Sigmoid colon (tissue), 7 donors: ENCODE data around the gene MCU. TPM values are rescaled to one million over a fixed set of nuclear protein-coding genes. Genes with fewer than 3 reads are reported as not detected.
"Not testable (repeated sequence)": the region's sequence is repeated elsewhere in the genome, so short reads cannot be mapped to it uniquely, and the experiment has no call there.

Experiments used
- DNase-seq: peaks from one replicate; pipeline ENCODE4 v3.0.0-alpha.2; 2019
- H3K27ac ChIP-seq, 4 donors: fragments of 200-600 bp; sonication (generic); one replicate each; pipeline ENCODE4 v1.5.1; 2016 to 2019; ENCODE audit warnings: mild to moderate bottlenecking in 1 of 4
- H3K27me3 ChIP-seq, 3 donors: fragments of 200-600 bp; sonication (generic); one replicate each; pipeline ENCODE4 v1.5.1; 2019; ENCODE audit warnings: mild to moderate bottlenecking in 1 of 3
- H3K36me3 ChIP-seq, 4 donors: fragments of 200-600 bp; sonication (generic); one replicate each; pipeline ENCODE4 v1.5.1; 2016 to 2019
- H3K4me1 ChIP-seq, 4 donors: fragments of 200-600 bp; sonication (generic); one replicate each; pipeline ENCODE4 v1.5.1; 2017 to 2019
- H3K4me3 ChIP-seq, 4 donors: fragments of 200-600 bp; sonication (generic); one replicate each; pipeline ENCODE4 v1.5.1; 2017 to 2019; ENCODE audit warnings: mild to moderate bottlenecking in 2 of 4, moderate library complexity in 1 of 4
- H3K9me3 ChIP-seq, 4 donors: fragments of 200-600 bp in 3 of 4; sonication (generic) in 3 of 4; one replicate each; pipeline versions ENCODE4 v1.5.1 to v1.6.1; 2013 to 2019
- CTCF ChIP-seq, 4 experiments: fragments of 450-650 bp in 3 of 4; fragments of 200-600 bp in 1 of 4; IDR thresholded peaks; one replicate each; pipeline ENCODE4 v1.5.1; 2016 to 2019; ENCODE audit warnings: antibody characterized with exemption in 4 of 4, mild to moderate bottlenecking in 3 of 4, moderate library complexity in 2 of 4
- EP300 ChIP-seq, 4 donors: sonication (generic); formaldehyde crosslinking; IDR thresholded peaks; one replicate each; pipeline ENCODE4 v1.6.1; 2017; ENCODE audit warnings: antibody characterized with exemption in 4 of 4
- POLR2A ChIP-seq, 2 donors: fragments of 450-650 bp; IDR thresholded peaks; one replicate each; pipeline ENCODE4 v1.6.1; 2016; ENCODE audit warnings: antibody characterized with exemption in 2 of 2, mild to moderate bottlenecking in 2 of 2, moderate library complexity in 2 of 2
- POLR2AphosphoS5 ChIP-seq, 4 donors: sonication (generic); formaldehyde crosslinking; IDR thresholded peaks; one replicate each; pipeline ENCODE4 v1.6.1; 2017; ENCODE audit warnings: antibody characterized with exemption in 4 of 4
- WGBS, 2 donors: extraction: QIAGEN DNeasy Blood & Tissue Kit; methylation state at CpG; one replicate each; pipeline ENCODE4 v1.1.7; 2013; 5-methylcytosine and 5-hydroxymethylcytosine counted together
- intact Hi-C: fragments of 100-400 bp; cut with DNase I; formaldehyde crosslinking; loops from one replicate; pipeline ENCODE4 v1.15.1; 2023
- polyA plus RNA-seq, 3 donors: library from polyadenylated mRNA; stranded (reverse); fragments of 200-250 nt; gene quantifications; one replicate each; pipeline ENCODE4 v1.2.3, GENCODE V29; 2013
- total RNA-seq, 4 donors: library from RNA; depleted of rRNA; stranded (reverse); fragments of >200 nt; gene quantifications; one replicate each; pipeline ENCODE4 v1.1.0, GENCODE V29; 2016
- donor health status: healthy with polysubstance abuse.
- donor health status: Bipolar disorder and iron deficiency.
- donor health status: healthy.

The MCU gene, protein sequence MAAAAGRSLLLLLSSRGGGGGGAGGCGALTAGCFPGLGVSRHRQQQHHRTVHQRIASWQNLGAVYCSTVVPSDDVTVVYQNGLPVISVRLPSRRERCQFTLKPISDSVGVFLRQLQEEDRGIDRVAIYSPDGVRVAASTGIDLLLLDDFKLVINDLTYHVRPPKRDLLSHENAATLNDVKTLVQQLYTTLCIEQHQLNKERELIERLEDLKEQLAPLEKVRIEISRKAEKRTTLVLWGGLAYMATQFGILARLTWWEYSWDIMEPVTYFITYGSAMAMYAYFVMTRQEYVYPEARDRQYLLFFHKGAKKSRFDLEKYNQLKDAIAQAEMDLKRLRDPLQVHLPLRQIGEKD
- 10 to 100 TPM; 14.7 to 19.4 (median 18.2) TPM for total RNA-seq
- polyA plus RNA-seq = 10 to 100 TPM; 57.7 to 75.6 (median 70.9) TPM

- H3K27ac ChIP-seq = peak within 1 kb of the TSS; percentile 84 to 89 (median 86)
- H3K9me3 ChIP-seq = no peaks in the 10 kb centered on the region
- TF ChIP-seq EP300 (IDR thresholded peaks at IDR 0.05) = no peak
- peak; percentile 11 to 52 for TF ChIP-seq POLR2A (IDR thresholded peaks at IDR 0.05)
- TF ChIP-seq POLR2AphosphoS5 (IDR thresholded peaks at IDR 0.05) = peak; percentile 80 to 97 (median 82)
- no peak for TF ChIP-seq CTCF (IDR thresholded peaks at IDR 0.05)
- peak within 1 kb of the TSS; percentile 47 to 84 (median 65) for H3K4me3 ChIP-seq
- peak; percentile 97 for DNase-seq
- H3K4me1 ChIP-seq = peaks cover 0 to 36% (median 27%) of the 10 kb centered on the region in 4 donors
- no peaks in the 10 kb centered on the region for H3K27me3 ChIP-seq
- H3K36me3 ChIP-seq = no peaks in the 10 kb centered on the region
- intact Hi-C loops = loop anchor here (2.0 kb wide), 3 partner anchors 65 to 327 kb away; partner anchors contain the start of gene MICU1
- WGBS, 2 donors = 0 to 1% methylated on average over 82 to 83 of the region's 83 CpGs
Observed at GRCh38 chr10:72691863-72692743, at the start of gene MCU. Gene MCU, plus strand, starts transcription at chr10:72692143. Its CDS starts 9 bp downstream, at chr10:72692152.

DNA sequence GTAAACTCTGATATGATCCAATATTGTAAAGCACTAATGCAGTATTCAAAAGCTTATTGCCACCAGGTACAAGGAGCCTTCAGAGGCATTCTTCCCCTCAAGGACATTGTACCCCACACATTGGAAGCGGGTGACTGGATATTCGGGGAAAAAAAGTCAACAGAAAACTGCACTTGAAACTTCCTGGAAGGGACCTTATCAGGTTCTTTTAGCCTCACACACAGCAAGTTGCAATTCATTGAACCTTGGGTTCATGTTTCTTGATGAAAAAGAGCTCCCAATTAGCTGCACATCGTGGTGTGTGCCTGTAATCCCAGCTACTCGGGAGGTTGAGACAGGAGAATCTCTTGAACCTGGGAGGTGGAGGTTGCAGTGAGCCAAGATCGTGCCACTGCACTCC lies 49.6 kb upstream of the MCU start:
- Histone ChIP-seq H3K4me3 (no peak overlapping the region), H3K4me1 (peaks cover 0 to 6% (median 5%) of the 10 kb centered on the region in 4 donors), H3K27me3 (no peaks in the 10 kb centered on the region), H3K36me3 (no peaks in the 10 kb centered on the region), H3K27ac (no peak overlapping the region), H3K9me3 (no peaks in the 10 kb centered on the region)
- WGBS, 2 donors = 93 to 97% methylated on average over 5 of the region's 5 CpGs
- no peak for DNase-seq
- intact Hi-C loops = no loop called here
- TF ChIP-seq POLR2AphosphoS5 (IDR thresholded peaks at IDR 0.05) = no peak
- TF ChIP-seq CTCF (IDR thresholded peaks at IDR 0.05) = no peak
- no peak for TF ChIP-seq POLR2A (IDR thresholded peaks at IDR 0.05)
- TF ChIP-seq EP300 (IDR thresholded peaks at IDR 0.05) = no peak

- Histone ChIP-seq H3K36me3 (no peaks in the 10 kb centered on the region), H3K27me3 (no peaks in the 10 kb centered on the region), H3K27ac (no peak overlapping the region), H3K9me3 (no peaks in the 10 kb centered on the region), H3K4me3 (no peak overlapping the region), H3K4me1 (no peaks in the 10 kb centered on the region)
- 94 to 96% methylated on average over 2 of the region's 2 CpGs for WGBS, 2 donors
- no peak for DNase-seq
- TF ChIP-seq POLR2A (IDR thresholded peaks at IDR 0.05) (no peak), EP300 (IDR thresholded peaks at IDR 0.05) (no peak), CTCF (IDR thresholded peaks at IDR 0.05) (no peak), POLR2AphosphoS5 (IDR thresholded peaks at IDR 0.05) (no peak)
- intact Hi-C loops = no loop called here
Observed at GRCh38 chr10:72645263-72645858, 46.6 kb upstream of the MCU start.

GRCh38 chr10:72646971-72647370 lies 45.0 kb upstream of the MCU start:
- 88 to 97% methylated on average over 3 of the region's 3 CpGs for WGBS, 2 donors
- intact Hi-C loops, H3K36me3 ChIP-seq, H3K27me3 ChIP-seq, DNase-seq, H3K27ac ChIP-seq, H3K4me1 ChIP-seq, H3K9me3 ChIP-seq, H3K4me3 ChIP-seq: not testable (repeated sequence)

DNA sequence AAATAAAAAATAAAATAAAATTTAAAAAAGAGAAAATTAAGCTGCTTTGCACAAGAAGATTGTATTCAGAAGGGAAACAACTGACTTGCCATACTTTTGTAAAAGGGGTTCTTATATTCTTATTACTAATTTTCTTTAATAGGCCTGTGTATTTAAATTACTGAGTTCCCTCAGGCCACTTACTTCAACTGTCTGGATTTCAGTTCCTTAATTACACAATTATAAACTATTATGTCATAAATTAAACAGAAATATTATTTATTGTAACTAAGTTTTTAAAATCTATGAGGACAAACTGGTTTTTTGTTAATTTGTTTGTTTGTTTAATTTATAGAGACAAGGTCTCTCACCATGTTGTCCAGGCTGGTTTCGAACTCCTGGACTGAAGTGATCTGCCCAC lies 43.6 kb upstream of the MCU start:
- Histone ChIP-seq H3K27ac (no peak overlapping the region), H3K4me1 (no peaks in the 10 kb centered on the region), H3K27me3 (no peaks in the 10 kb centered on the region), H3K9me3 (no peaks in the 10 kb centered on the region), H3K4me3 (no peak overlapping the region), H3K36me3 (no peaks in the 10 kb centered on the region)
- intact Hi-C loops = no loop called here
- TF ChIP-seq CTCF (IDR thresholded peaks at IDR 0.05) = no peak
- no peak for DNase-seq
- WGBS, 2 donors = 93 to 98% methylated on average over 1 of the region's 1 CpG
